HL-60 (cell line): ENCODE measurements around the gene RPL13.

ENCODE experiments used
- DNase-seq, 2 experiments: peaks; one replicate each; pipeline ENCODE4 v3.0.0-alpha.2; 2010 to 2020; ENCODE audit warnings: low read depth in 1 of 2, low spot score in 1 of 2
- H3K27ac ChIP-seq: fragments of 250-450 bp; sonication (Bioruptor Pico); replicated peaks from 2 replicates; pipeline ENCODE4 v1.5.1; 2020; ENCODE audit warnings: mild to moderate bottlenecking, moderate library complexity
- H3K27me3 ChIP-seq: fragments of 250-450 bp; sonication (Bioruptor Pico); 2 replicates; pipeline ENCODE4 v1.5.1; 2021; ENCODE audit warnings: mild to moderate bottlenecking, moderate library complexity; ENCODE audit not compliant: insufficient read depth, poor library complexity, severe bottlenecking
- H3K4me3 ChIP-seq: replicated peaks from 2 replicates; pipeline ENCODE4 v1.5.1; 2011; ENCODE audit warnings: mild to moderate bottlenecking, control low read depth, low read length; ENCODE audit not compliant: insufficient read depth
- GABPA ChIP-seq: IDR thresholded peaks from 2 replicates; pipeline ENCODE4 v1.6.1; 2012; ENCODE audit warnings: low read depth
- POLR2AphosphoS5 ChIP-seq: IDR thresholded peaks from 2 replicates; pipeline ENCODE4 v1.6.1; 2012; ENCODE audit warnings: low read depth
- SPI1 ChIP-seq: IDR thresholded peaks from 2 replicates; pipeline ENCODE4 v1.6.1; 2012; ENCODE audit warnings: low read depth, mild to moderate bottlenecking, borderline replicate concordance
- TF ChIP-seq, protein P1 (sequence below): IDR thresholded peaks from 2 replicates; pipeline ENCODE4 v1.6.1; 2012; ENCODE audit warnings: low read depth; ENCODE audit not compliant: insufficient replicate concordance
- TF ChIP-seq, protein P2 (sequence below): IDR thresholded peaks from one replicate; pipeline ENCODE4 v1.5.1; 2011; ENCODE audit warnings: low read length, control low read depth, inconsistent platforms; ENCODE audit not compliant: insufficient read depth

The RPL13 gene

DNA sequence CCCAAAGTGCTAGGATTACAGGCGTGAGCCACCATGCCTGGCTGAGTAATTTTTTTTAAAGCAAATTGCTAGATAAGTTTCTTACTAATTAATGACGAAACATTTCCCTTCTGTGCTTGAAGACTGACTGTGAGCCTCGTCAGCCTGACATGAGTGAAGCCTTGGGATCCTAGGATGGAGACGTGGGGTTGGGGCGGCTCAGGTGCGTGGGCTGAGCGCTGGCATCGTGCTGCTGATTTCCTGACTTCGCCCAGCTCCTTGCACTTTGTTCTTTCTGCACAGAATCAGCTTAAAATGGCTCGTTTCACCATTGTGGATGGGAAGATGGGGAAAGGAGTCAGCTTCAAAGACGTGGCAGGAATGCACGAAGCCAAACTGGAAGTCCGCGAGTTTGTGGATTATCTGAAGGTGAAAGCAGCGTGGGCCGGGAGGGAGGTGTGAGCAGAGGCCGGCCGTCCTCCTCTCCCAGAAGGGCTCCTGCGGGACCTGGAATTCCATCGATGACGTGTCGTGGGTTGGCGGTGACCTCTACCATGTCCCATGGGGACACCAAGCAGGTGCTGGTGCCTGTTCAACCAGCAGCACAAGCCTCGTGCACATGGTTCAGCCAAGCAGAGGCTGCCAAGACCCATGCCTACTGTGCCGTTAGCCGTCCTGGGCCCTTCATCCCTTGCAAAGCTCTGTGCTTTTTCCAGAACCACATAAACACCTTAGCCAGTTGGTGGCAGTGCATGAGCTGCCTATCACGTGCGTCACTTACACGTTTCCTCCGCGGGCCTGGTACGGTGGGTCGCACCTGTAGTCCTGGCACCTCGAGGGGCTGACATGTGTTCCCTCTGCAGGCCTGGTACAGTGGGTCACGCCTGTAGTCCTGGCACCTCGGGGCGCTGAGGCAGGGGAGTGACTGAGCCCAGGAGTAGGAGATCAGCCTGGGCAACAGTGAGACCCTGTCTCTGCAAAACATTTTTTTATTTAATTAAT lies 29.8 kb upstream of the RPL13 start:
- no peak for DNase-seq

DNA sequence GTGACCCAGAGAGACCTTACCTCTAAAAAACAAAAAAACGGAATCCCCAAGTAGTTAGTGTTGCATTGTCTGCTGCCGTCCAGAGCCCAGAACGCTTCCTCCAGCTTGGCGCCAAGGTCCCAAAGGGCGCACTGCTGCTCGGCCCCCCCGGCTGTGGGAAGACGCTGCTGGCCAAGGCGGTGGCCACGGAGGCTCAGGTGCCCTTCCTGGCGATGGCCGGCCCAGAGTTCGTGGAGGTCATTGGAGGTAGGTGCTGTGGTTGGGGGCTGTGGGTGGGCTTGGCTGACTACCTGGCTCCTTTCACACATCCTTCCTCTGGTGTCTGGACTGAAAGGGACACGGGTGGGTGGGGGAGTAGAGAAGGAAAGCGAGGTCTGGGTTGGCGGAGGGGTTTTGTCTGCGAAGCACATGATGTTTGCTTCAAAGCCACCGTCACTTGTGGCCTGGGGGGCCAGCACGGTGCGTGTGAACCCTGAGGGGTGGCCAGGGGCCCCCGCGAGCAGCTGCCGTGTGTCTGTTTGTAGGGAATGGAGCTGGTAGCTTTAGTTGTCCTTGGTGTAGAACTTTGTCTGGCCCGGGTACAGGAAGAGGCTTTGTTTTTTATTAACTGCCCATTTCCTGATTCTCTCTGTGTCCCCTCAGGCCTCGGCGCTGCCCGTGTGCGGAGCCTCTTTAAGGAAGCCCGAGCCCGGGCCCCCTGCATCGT lies 28.5 kb upstream of the RPL13 start:
- Histone ChIP-seq H3K27ac (no peak overlapping the region), H3K4me3 (no peak overlapping the region), H3K27me3 (no peaks in the 10 kb centered on the region)
- TF ChIP-seq, protein P1, sequence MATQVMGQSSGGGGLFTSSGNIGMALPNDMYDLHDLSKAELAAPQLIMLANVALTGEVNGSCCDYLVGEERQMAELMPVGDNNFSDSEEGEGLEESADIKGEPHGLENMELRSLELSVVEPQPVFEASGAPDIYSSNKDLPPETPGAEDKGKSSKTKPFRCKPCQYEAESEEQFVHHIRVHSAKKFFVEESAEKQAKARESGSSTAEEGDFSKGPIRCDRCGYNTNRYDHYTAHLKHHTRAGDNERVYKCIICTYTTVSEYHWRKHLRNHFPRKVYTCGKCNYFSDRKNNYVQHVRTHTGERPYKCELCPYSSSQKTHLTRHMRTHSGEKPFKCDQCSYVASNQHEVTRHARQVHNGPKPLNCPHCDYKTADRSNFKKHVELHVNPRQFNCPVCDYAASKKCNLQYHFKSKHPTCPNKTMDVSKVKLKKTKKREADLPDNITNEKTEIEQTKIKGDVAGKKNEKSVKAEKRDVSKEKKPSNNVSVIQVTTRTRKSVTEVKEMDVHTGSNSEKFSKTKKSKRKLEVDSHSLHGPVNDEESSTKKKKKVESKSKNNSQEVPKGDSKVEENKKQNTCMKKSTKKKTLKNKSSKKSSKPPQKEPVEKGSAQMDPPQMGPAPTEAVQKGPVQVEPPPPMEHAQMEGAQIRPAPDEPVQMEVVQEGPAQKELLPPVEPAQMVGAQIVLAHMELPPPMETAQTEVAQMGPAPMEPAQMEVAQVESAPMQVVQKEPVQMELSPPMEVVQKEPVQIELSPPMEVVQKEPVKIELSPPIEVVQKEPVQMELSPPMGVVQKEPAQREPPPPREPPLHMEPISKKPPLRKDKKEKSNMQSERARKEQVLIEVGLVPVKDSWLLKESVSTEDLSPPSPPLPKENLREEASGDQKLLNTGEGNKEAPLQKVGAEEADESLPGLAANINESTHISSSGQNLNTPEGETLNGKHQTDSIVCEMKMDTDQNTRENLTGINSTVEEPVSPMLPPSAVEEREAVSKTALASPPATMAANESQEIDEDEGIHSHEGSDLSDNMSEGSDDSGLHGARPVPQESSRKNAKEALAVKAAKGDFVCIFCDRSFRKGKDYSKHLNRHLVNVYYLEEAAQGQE = no peak
- TF ChIP-seq, protein P2, sequence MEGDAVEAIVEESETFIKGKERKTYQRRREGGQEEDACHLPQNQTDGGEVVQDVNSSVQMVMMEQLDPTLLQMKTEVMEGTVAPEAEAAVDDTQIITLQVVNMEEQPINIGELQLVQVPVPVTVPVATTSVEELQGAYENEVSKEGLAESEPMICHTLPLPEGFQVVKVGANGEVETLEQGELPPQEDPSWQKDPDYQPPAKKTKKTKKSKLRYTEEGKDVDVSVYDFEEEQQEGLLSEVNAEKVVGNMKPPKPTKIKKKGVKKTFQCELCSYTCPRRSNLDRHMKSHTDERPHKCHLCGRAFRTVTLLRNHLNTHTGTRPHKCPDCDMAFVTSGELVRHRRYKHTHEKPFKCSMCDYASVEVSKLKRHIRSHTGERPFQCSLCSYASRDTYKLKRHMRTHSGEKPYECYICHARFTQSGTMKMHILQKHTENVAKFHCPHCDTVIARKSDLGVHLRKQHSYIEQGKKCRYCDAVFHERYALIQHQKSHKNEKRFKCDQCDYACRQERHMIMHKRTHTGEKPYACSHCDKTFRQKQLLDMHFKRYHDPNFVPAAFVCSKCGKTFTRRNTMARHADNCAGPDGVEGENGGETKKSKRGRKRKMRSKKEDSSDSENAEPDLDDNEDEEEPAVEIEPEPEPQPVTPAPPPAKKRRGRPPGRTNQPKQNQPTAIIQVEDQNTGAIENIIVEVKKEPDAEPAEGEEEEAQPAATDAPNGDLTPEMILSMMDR = no peak
- TF ChIP-seq SPI1 = no peak
- no peak for TF ChIP-seq POLR2AphosphoS5
- no peak for TF ChIP-seq GABPA
- no peak for DNase-seq

More for the DNA sequence above, 29.8 kb upstream of the RPL13 start:
- no peak for TF ChIP-seq SPI1
- TF ChIP-seq, protein P2 = no peak
- TF ChIP-seq GABPA = no peak
- TF ChIP-seq, protein P1 = no peak
- no peak for TF ChIP-seq POLR2AphosphoS5
- Histone ChIP-seq H3K27me3 (no peaks in the 10 kb centered on the region), H3K27ac (no peak overlapping the region), H3K4me3 (no peak overlapping the region)

DNA sequence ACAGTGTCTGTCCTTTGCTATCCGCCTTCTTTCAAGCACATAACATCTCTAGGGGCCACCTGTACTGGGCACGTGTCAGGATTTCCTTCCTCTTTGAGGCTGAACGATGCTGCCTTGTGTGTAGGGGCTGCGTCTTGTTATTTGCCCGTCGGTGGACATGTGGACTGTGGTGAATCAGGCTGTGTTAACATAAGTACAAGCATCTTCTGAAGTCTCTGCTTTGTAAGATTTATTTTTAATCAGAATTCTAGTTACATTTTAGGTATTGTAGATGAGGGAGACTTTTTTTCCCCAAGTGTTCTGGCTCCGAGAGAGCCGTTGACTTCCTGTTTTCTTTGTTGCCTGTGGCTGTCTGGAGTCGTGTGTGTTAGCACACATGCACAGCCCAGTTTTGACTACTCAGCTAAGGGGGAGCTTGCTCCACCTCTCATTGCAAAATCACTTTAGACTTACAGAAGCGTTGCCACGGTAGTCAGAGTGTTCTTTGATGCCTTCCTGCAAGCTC lies 26.2 kb upstream of the RPL13 start:
- Histone ChIP-seq H3K4me3 (no peak overlapping the region), H3K27me3 (no peaks in the 10 kb centered on the region), H3K27ac (peak overlapping the region; percentile 88)
- DNase-seq = peak; percentile 70 to 91
- peak; percentile 50; the same call in 1 of the 2 replicates for TF ChIP-seq POLR2AphosphoS5
- TF ChIP-seq SPI1 = peak; percentile 87
- TF ChIP-seq, protein P2 = no peak
